Transverse colon (tissue), 4 donors: ENCODE results near the gene BPIFB1. TPM values are rescaled to one million over a fixed set of nuclear protein-coding genes. Genes with fewer than 3 reads are reported as not detected.

Source experiments
- DNase-seq: peaks from one replicate; pipeline ENCODE4 v3.0.0-alpha.2; 2019
- H3K27ac ChIP-seq, 4 donors: fragments of 200-600 bp; sonication (generic); 2 replicates each; pipeline ENCODE4 v1.5.1; 2016 to 2018; ENCODE audit warnings: inconsistent platforms in 4 of 4
- H3K27me3 ChIP-seq: fragments of 200-600 bp; sonication (generic); 2 replicates; pipeline ENCODE4 v1.5.1; 2017; ENCODE audit warnings: inconsistent platforms
- H3K36me3 ChIP-seq, 4 donors: fragments of 200-600 bp; sonication (generic); 2 replicates each; pipeline ENCODE4 v1.5.1; 2017 to 2019; ENCODE audit warnings: inconsistent platforms in 4 of 4
- H3K4me1 ChIP-seq, 4 donors: fragments of 200-600 bp; sonication (generic); 2 replicates each; pipeline ENCODE4 v1.5.1; 2017 to 2020; ENCODE audit warnings: inconsistent platforms in 4 of 4
- H3K4me3 ChIP-seq, 4 donors: fragments of 200-600 bp; sonication (generic); 1 replicate in 1 of 4; 2 replicates in 3 of 4; pipeline versions ENCODE4 v1.5.1 to v1.6.1; 2017 to 2019; ENCODE audit warnings: inconsistent platforms in 4 of 4
- H3K9me3 ChIP-seq, 2 donors: fragments of 200-600 bp; sonication (generic); 2 replicates each; pipeline ENCODE4 v1.5.1; 2017 to 2019; ENCODE audit warnings: inconsistent platforms in 2 of 2
- EP300 ChIP-seq: sonication (generic); formaldehyde crosslinking; IDR thresholded peaks from one replicate; pipeline ENCODE4 v1.6.1; 2017; ENCODE audit warnings: antibody characterized with exemption, low read depth
- POLR2A ChIP-seq: fragments of 450-650 bp; IDR thresholded peaks from one replicate; pipeline ENCODE4 v1.6.1; 2016; ENCODE audit warnings: antibody characterized with exemption, mild to moderate bottlenecking, moderate library complexity
- POLR2AphosphoS5 ChIP-seq, 3 donors: sonication (generic); formaldehyde crosslinking; IDR thresholded peaks; one replicate each; pipeline ENCODE4 v1.6.1; 2016; ENCODE audit warnings: antibody characterized with exemption in 3 of 3
- WGBS, 2 donors: methylation state at CpG; one replicate each; pipeline ENCODE4 v1.1.5; 2018; ENCODE audit warnings: low coverage in 1 of 2; 5-methylcytosine and 5-hydroxymethylcytosine counted together
- in situ Hi-C, 4 donors: fragments of 200-750 bp; cut with MboI; loops; one replicate each; pipeline versions ENCODE4 v1.15.0 to v1.15.1; 2017; ENCODE audit warnings: low sequenced_read_pairs in 3 of 4, low pct_ligation_motif_present in 1 of 4, low pct_unique_long_range_greater_than_20kb in 1 of 4
- intact Hi-C: fragments of 100-400 bp; cut with DNase I; formaldehyde crosslinking; loops from one replicate; pipeline ENCODE4 v1.15.1; 2023; ENCODE audit warnings: low total_unique reads
- total RNA-seq, 4 donors: library from RNA; depleted of rRNA; stranded (reverse); fragments of >200 nt; gene quantifications; one replicate each; pipeline ENCODE4 v1.1.0, GENCODE V29; 2016
- TF ChIP-seq, protein P1 (sequence below), 5 experiments: fragments of 200-600 bp in 3 of 5; fragments of 450-650 bp in 2 of 5; sonication (generic) in 3 of 5; IDR thresholded peaks; 1 replicate in 2 of 5; 2 replicates in 3 of 5; pipeline ENCODE4 v1.5.1; 2016 to 2017; ENCODE audit warnings: antibody characterized with exemption in 5 of 5, inconsistent platforms in 3 of 5, mild to moderate bottlenecking in 2 of 5, moderate library complexity in 1 of 5

BPIFB1 gene
- total RNA-seq, 4 donors from 2014 or later, result not detected

DNA sequence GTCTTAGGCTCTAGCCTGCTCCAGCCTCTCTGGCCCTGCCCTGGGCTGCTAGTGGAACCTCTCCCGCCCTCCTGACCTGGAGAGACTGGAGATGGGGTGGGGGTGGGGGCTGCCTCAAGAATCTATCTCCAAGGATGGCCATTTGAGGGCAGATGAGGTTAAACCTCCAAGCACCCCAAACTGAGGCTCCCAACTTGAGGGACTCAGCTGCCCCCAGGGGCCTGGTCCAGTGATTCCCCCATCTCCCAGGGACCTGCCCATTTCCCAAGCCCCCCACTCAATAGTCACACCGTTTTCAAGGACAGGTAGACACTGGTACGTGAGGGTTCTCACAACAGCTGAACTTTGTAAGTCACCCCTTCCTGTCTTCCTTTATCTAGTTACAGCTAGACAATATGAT lies 7.1 kb upstream of the BPIFB1 start:
- Histone ChIP-seq H3K4me1 (no peaks in the 10 kb centered on the region), H3K27ac (no peak overlapping the region), H3K4me3 (no peak overlapping the region), H3K9me3 (no peaks in the 10 kb centered on the region), H3K27me3 (no peaks in the 10 kb centered on the region), H3K36me3 (no peaks in the 10 kb centered on the region)
- TF ChIP-seq POLR2A, result no peak
- no peak for TF ChIP-seq POLR2AphosphoS5 (IDR thresholded peaks at IDR 0.05)
- TF ChIP-seq, protein P1, sequence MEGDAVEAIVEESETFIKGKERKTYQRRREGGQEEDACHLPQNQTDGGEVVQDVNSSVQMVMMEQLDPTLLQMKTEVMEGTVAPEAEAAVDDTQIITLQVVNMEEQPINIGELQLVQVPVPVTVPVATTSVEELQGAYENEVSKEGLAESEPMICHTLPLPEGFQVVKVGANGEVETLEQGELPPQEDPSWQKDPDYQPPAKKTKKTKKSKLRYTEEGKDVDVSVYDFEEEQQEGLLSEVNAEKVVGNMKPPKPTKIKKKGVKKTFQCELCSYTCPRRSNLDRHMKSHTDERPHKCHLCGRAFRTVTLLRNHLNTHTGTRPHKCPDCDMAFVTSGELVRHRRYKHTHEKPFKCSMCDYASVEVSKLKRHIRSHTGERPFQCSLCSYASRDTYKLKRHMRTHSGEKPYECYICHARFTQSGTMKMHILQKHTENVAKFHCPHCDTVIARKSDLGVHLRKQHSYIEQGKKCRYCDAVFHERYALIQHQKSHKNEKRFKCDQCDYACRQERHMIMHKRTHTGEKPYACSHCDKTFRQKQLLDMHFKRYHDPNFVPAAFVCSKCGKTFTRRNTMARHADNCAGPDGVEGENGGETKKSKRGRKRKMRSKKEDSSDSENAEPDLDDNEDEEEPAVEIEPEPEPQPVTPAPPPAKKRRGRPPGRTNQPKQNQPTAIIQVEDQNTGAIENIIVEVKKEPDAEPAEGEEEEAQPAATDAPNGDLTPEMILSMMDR (IDR thresholded peaks at IDR 0.05), result no peak
- TF ChIP-seq EP300, result no peak
- in situ Hi-C loops, result no loop called here
- no peak for DNase-seq
- WGBS, 2 donors, result 44% methylated on average over 3 of the region's 3 CpGs; no CpG with 5 or more reads in 1 of the 2 donors
- intact Hi-C loops, result no loop called here

DNA sequence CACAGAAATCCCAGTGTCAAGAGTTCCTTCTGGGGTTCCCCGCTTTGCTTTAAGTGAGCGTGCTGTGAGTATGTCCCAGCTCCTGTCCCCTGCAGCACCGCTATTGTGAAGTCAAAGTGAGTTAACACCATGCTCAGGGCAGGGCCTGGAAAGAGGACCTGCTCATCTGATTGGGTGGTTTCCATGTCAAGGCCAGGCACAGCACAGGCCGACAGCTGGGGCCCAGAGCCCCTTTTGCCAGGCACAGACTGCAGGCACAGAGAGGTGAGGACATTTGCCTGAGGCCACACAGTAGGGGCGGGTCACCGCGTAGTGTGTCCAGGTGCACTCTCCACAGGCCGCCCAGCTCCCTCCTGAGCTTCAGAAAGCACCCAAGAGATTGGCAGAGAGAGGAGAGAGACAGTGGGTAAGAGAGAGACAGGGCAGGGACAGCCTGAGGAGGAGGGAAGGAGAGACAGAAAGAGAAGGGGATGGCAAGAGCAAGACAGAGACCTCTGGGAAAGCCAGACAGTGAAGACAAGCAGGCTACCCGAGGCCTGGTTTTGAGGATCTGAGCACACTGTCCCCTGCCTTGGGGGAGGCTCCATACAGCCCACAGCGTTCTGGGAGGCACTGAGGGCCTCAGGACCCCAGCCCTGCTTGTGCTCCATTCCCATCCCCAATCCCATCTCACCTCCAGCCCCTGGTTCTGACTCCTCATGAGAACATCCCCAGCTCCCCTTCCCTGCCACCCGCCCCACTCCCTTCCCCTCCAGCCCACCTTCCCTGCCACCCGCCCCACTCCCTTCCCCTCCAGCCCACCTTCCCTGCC lies 6.5 kb upstream of the BPIFB1 start:
- in situ Hi-C loops, result no loop called here

DNA sequence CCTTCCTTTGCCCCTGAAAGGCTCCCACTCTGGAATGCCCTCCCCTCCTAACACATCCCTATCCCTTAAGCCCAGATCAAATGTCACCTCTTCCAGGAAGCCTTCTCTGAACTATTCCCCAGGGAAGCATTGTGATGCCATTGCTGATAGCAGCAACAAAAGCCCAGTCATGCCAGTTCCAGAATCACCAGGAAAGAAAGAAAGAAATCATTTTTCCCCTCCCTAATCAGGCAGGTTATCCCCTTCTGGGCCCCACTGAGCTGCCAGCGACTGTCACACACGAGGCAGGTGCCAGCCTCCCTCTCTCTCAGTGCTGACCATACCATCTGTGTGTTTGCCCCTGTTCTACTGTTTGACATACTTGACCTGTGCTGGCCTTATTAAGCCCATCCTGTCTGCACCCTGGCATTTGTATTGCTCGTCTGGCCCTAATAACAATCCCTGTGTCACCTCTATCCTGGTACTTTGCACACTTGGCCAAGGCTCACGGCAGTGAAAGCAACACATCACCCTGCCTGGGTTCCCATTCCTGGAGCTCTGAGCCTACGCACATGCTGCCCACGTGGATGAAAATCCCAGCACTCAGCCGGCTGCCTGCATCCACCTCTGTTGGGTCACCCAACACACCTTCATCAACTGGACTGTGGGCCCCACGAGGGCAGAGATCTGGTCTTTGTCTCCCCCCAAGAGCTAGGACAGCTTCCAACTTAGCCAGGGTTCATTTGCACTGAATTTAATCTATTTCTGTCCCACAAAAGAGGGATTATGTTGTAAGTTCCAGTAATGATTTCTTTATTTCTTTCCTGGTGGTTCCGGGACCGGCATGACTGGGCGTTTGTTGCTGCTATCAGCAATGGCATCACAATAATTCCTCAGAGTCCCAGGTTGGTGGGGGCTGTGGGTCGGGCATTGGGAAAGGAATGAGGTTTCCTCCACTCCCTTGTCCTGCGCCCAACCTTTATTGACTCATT lies 5.3 kb upstream of the BPIFB1 start:
- no peaks in the 10 kb centered on the region for H3K9me3 ChIP-seq
- H3K27me3 ChIP-seq, result no peaks in the 10 kb centered on the region
- intact Hi-C loops, result no loop called here
- H3K4me3 ChIP-seq, result no peak overlapping the region
- no peaks in the 10 kb centered on the region for H3K36me3 ChIP-seq
- no peak for DNase-seq
- no peak overlapping the region for H3K27ac ChIP-seq
- TF ChIP-seq POLR2A (no peak), EP300 (no peak), POLR2AphosphoS5 (IDR thresholded peaks at IDR 0.05) (no peak)
- TF ChIP-seq, protein P1 (IDR thresholded peaks at IDR 0.05), result no peak
- in situ Hi-C loops, result no loop called here
- 30 to 44% methylated on average over 7 to 13 of the region's 13 CpGs for WGBS, 2 donors
- H3K4me1 ChIP-seq, result no peaks in the 10 kb centered on the region

More for the DNA sequence above, 6.5 kb upstream of the BPIFB1 start:
- Histone ChIP-seq H3K4me1 (no peaks in the 10 kb centered on the region), H3K27ac (no peak overlapping the region), H3K27me3 (no peaks in the 10 kb centered on the region), H3K4me3 (no peak overlapping the region), H3K9me3 (no peaks in the 10 kb centered on the region), H3K36me3 (no peaks in the 10 kb centered on the region)
- TF ChIP-seq POLR2AphosphoS5 (IDR thresholded peaks at IDR 0.05), result no peak
- no peak for TF ChIP-seq POLR2A
- TF ChIP-seq EP300, result no peak
- TF ChIP-seq, protein P1 (IDR thresholded peaks at IDR 0.05), result no peak
- intact Hi-C loops, result no loop called here
- WGBS, 2 donors, result 79 to 80% methylated on average over 6 to 12 of the region's 12 CpGs
- no peak for DNase-seq

DNA sequence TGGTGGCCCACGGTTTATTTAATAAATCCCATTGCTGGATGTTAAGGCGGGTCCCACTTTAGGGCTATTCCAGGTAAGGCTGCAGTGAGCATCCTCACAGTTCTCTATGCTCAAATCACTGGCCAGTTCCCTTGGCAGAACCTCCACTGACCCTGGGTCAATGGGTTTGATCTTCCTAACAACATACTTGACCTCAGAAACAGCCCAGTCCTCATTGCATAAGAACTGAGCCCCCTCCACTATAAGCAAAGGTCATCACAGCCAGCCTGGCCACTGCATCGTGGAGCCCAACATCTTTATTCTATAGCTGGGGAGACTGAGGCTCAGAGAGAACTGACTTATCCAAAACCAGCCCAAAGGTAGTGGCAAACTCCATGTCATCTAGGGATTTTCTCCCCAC lies 4.3 kb upstream of the BPIFB1 start:
- H3K4me3 ChIP-seq, result no peak overlapping the region
- no peaks in the 10 kb centered on the region for H3K9me3 ChIP-seq
- no peaks in the 10 kb centered on the region for H3K27me3 ChIP-seq
- TF ChIP-seq, protein P1 (IDR thresholded peaks at IDR 0.05), result no peak
- no peak for TF ChIP-seq POLR2AphosphoS5 (IDR thresholded peaks at IDR 0.05)
- no peak for TF ChIP-seq POLR2A
- no peak for TF ChIP-seq EP300
- H3K4me1 ChIP-seq, result no peaks in the 10 kb centered on the region
- DNase-seq, result no peak
- 63% methylated on average over 3 of the region's 3 CpGs; no CpG with 5 or more reads in 1 of the 2 donors for WGBS, 2 donors
- in situ Hi-C loops (no loop called here), intact Hi-C loops (no loop called here)
- H3K27ac ChIP-seq, result no peak overlapping the region
- H3K36me3 ChIP-seq, result no peaks in the 10 kb centered on the region
